GM21529 (cell line): ENCODE data around the gene ASS1.
"Not testable (repeated sequence)": the region's sequence is repeated elsewhere in the genome, so short reads cannot be mapped to it uniquely, and the experiment has no call there.

Source experiments
- ATAC-seq: cut with Tn5 transposase; IDR thresholded peaks from one replicate; pipeline ENCODE4 v1.9.1; 2021; ENCODE audit not compliant: unreplicated experiment

ASS1 gene

DNA sequence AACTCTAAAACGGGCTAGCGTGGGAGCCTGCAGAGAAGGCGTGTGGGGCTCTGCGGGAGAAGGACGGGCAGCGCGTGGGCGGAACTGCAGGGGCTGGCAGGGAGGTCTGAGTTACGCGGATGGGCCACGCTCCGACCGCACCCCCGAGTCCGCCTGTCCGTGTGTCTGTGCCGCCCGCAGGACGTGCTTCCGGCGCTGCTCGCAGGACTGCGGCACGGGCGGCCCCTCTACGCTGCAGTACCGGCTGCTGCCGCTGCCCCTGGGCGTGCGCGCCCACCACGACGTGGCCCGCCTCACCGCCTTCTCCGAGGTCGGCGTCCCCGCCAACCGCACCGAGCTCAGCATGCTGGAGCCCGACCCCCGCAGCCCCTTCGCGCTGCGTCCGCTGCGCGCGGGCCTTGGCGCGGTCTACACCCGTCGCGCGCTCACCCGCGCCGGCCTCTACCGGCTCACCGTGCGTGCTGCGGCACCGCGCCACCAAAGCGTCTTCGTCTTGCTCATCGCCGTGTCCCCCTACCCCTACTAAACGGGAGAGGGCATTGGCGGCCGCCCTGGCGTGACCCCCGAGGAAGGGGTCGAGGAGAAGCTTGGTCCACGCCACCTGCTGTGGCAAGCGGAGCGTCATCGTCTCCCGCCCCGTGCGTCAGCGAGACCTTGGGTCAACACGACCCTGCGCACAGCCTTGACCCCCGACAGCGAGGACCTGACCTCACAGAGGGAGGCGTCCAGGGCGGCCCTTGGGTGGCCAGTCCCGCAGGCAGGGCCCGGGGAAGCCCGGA is 11.4 kb upstream of the ASS1 start:
- no peak for ATAC-seq

DNA sequence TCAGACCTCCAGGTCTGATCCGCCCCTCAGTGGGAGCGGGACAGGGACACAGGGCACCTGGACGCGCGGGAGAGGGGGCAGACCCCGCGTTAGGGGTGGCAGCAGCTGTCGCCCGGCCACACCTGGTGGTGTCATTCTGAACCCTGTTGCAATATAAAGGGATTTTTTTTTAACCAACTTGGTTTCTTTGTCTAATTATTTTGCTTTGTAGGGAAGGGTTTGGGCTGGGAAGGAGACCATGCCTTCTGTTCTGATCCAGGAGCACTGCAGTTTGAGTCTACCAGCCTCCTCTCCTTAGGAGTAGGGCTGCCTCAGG is 10.9 kb upstream of the ASS1 start:
- no peak for ATAC-seq

DNA sequence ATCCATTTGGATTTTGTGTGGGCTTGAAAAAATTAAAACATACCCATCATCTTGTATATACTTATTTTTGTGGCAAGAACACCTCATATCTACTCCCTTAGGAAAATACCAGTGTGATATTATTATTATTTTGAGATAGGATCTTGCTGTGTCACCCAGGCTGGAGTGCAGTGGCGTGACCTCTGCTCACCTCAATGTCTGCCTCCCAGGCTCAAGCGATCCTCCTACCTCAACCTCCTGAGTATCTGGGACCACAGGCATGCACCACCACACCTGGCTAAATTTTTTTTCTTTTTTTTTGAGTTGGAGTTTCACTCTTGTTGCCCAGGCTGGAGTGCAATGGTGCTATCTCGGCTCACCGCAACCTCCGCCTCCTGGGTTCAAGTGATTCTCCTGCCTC is 10.1 kb upstream of the ASS1 start:
- not testable (repeated sequence) for ATAC-seq

DNA sequence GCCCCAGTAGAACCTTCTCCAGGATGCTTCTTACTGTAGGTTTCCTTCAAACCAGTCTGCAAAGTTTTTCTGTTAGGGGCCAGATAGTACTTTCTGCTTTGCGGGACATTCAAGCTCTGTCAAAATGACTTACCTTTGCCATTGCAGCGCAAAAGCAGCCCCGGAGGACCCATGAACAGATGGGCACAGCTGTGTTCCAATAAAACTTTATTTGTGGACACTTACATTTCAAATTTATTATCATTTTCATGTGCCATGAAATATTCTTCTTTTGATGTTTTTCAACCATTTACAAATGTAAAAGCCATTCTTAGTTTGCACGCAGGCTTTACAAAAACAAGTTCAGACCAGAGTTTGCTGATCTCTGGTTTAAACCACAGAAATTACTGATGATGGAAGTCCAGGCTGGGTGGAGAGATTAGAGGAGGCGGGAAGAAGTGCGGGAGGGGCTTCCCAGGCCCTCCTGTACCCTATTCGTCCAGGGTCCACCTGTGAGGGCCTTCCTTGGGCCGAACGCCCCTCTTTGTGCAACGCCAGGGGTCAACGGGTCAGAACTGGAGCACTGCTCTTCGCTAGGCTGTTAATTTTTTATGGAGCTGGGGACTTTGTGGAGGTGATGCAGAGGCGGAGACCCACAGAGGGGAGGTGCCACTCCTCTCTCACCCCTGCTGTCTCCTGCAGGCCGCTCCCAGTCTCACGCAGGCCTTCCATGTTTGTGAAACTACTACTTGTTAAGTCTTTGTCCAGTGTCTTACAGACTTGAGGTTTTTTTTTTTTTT is 7.6 kb upstream of the ASS1 start:
- ATAC-seq = no peak

DNA sequence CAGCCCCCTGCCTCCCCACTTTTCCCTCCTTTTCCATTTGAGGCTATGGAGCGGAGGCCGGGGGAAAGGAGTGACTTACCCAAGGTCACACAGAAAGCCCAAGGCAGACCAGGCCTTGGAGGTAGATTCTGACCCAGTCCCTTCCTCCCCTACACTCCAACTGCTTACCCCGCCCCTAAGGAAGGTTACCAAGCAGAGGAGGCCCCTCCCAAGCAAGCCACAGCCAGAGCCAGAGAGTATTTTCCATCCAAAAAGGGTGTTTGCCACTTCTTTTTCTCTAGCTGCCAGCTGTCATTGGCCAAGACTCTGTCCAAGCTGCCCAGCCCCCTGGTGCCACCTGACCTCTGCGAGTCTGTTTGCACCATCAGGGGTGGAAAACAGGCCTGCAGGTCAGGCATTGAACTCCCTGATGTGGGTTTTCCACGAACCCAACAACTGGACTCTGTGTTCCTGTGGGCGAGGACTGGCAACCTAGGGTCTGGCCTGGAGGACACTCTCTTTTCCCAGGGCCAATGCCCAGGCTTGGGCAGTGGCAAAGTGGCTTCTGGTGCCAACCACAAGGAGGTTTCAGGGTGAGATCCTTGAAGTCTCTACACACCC is 6.3 kb upstream of the ASS1 start:
- ATAC-seq = no peak

DNA sequence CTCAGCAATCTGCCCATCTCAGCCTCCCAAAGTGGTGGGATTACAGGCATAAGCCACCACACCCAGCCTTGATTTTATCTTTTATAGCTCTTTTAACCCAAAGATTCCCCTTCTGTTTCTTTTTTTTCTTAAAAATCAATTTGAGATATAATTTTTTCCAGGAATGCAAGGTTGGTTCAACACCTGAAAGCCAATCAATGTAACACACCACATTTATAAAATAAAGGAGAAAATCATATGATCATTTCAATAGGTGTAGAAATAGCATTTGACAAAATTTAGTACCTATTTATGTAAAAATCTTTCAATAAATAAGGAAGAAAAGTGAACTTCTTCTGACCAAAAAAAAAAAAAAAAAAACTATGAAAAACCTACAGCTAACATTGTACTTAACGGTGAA is 3.7 kb upstream of the ASS1 start:
- ATAC-seq = no peak

DNA sequence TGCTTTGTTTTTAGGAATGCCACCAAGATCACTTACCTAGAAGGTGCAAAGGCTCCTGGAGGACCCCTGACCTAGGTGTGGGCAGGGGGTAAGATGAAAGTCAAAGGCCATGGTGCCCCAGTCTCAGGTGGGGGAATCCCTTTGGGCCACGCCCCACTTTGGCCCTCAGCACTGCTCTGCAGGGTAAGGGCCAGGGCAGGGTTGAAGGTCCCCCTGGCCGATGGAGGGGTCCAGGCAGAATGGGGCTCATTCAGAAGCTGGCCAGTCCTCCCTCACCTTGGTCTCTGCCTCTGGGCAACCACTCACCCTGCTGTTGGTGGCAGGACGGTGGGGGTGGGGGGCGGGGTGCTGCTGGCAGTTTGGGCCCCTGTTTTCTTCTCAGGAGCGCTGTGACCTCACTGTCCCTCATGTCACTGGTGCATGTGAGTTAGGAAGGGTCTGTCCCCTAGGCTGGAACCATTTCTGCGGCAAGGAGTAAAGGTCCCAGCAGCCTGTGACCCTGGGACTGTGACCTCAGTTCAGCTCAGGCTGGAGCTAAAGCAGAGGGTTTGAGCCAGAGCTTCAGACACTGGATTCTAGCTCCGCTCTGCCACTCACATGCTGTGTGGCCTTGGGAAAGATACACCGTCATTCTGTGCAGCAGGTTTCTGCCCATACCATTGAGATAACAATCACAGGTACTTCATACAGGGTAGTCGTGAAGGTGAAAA is 1.9 kb upstream of the ASS1 start:
- no peak for ATAC-seq

DNA sequence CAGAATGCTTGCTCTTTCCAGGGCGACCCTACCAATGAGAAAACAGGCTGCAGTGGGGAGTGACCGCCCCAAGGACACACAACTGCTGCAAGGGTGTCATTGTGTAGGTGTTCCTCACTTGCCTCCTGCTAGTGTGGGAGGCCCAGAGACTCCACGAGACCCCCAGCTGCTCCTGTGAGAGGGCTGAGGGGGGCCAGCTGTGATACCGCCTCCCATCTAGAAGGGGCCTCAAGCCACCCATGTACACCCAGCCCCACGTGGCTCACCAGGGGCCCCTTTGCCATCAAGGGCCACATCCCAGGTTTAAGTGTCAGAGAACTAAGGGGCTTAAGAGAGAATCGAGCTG is 1.3 kb upstream of the ASS1 start:
- no peak for ATAC-seq

DNA sequence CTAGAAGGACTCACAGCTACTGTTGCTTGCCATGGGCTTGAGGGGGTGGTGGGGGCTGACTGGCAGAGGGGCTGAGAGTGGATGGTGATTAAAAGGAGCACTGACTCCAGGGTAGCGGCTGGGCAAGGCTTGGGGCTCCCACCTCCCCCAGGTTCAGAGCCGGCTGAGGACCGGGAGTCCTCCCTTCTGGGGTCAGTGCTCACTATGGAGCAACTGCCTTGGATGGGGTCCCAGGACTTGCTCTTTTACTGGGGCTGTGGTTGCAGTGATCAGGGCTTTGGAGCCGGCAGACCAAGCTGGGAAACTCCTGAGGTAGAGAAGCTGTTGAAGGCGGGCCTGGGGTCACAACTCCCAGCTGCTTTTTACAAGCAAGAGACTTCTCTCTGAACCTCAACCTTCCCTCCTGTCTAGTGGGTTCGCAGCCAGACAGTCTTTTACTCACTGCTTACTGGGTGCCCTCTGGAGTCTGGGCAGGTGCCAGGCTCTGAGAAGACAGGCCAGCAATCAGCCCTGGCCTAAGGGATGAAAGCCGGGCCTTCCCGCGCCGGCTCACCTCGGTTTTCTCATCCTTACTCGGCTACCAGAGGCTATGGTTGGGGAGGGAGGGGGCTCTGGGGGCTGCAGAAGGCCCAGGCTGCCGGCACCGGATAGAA is 795 bp upstream of the ASS1 start:
- ATAC-seq = no peak

DNA sequence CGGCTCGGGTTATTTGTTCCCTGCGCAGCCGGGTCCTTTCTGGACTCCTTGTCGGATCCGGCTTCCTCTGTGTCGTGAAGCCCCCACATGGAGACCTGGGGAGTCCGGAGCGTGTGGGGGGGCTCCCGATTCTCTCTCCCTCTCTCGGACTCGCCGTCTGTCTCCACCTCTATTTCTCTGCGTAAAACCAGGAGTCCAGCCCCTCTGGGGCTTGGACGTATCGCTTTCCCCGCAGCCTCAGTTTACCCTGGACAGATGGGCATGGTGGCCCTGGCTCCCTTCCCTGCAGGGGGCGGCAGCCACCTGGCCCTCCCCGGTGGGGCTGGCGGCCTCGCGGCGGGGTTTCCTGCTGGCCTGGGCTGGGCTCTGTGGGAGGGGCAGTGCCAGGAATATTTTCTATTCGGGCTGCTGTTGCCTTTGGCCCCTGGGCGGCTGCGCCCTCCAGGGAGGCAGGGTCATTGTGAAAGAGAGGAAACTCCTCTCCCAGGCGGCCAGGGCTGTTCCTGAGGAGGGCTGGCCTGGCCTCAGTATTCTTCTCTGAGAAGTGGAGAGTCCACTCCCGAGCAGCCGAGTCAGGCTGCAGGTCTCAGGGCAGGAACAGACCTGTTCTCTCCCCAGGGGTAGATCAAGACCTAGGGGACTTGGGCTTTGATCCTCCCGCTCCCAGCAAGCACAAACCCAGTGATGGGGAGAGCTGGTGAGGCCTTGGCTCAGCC is 665 bp downstream of the ASS1 start:
- no peak for ATAC-seq

DNA sequence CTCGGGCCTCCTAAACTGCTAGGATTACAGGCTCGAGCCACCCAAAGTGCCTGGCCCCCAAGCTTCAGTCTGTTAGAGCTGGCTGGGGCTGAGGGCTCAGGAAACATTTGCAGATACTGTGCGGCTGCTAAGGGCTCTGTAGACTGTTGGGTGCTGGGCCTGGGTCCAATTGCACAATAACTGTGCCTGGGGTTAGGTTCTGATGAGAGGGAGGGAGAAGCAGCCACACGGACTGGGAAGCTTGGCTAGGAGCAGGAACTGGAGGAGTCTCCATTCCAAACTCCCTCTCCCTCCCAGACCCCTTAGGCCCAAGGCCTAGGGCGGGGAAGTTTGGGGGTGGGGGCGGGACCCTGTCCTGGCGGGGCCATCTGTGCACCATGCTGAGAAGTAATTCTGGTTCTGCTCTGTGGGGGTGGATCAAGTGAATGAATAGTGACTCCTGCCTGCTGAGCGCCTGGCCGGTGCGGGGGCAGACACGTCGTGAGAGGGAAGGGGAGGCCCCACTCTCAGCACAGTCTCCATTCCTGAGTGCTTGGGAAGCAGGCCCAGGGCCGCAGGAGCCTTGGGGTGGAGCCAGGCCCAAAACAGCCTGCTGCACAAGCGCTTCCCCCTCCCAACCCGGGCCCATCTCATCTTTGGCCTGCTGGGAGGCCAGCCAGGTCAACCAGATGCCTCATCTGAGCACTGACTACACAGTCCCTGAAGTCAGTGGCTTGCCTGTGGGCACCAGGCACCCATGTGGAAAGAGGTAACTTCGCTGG is 1.5 kb downstream of the ASS1 start:
- ATAC-seq = no peak

DNA sequence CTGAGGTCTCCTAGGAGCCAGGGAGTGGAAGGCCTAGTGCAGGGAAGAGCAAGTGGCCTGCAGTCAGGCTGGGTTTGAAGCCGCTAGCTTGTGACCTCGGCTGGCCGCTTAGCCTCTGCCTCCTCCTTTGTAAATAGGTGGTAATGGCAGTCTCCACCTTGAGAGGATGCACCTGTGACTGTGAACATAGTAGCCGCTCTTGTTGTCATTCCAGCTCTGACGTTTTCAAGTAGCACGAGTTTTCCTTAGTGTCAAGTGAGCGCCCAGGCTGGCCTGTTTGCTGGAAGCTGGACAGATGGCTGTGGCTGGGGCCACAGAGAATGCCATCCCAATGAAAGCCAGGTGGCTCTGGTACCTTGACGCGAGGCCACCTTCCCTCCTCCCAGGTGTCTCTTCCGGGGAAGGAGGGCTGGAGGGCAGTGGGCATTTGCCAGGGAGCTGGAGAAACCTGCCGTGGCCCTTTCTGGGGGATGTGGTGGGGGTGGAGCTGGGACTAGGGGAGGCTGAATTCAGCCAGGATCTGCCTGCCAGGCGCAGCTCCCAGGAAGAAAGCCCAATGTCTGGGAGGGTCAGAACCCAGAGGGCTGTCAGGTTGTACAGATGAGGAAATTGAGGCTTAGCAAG is 2.5 kb downstream of the ASS1 start:
- no peak for ATAC-seq

DNA sequence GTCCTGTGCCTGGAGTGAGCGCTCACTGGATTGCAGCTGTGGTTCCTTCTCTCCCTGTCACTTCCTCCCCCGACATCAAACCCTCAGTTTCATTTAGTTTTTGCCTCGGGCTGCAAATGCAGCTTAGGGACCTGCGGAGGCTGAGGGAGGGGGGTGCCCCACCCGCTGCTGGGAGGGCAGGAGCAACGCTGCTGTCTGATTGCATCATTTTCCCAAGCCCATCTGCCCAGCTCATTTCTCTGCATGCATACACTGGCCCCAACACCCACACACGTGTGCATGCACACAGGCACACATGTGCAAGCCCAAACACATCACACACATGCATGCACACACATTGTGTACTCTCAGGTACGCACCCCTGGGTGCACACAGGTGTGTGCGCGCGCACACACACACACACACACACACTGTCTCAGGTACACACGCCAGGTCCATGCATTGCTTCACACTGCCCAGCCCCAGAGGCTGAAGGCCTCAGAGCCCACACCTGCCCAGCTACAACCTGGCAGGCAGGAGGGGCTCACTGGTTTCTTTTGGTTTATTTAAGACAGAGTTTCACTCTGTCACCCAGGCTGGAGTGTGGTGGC is 3.4 kb downstream of the ASS1 start:
- no peak for ATAC-seq

DNA sequence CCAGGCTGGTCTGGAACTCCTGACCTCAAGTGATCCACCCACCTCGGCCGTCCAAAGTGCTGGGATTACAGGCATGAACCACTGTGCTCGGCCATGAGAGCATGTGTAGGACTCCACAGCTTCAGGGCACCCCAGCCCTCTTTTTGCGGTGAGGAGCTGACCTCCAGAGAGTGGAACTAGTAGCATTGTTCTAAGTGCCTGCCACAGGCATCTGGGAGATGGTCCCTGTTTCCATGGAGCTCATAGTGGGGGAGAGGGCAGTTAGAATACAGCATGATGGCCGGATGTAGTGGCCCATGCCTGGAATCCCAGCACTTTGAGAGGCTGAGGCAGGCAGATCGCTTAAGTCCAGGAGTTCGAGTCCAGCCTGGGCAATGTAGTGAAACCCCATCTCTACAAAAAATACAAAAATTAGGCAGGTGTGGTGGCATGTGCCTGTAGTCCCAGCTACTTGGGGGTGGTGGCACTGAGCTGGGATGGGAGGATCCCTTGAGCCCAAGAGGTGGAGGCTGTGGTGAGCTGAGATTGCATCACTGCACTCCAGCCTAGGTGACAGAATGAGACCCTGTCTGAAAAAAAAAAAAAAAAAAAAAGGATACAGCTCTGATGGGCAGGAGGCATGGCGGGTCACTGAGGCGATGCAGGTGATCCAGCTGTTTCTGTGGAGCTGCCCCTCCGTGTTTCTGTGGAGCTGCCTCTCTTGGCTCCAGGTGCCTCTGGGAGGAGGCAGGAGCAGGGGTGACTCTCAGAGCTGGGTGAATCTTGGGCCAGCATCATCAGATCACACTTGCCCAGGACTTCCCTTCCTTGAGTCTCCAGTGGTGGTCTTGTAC is 4.2 kb downstream of the ASS1 start:
- no peak for ATAC-seq

DNA sequence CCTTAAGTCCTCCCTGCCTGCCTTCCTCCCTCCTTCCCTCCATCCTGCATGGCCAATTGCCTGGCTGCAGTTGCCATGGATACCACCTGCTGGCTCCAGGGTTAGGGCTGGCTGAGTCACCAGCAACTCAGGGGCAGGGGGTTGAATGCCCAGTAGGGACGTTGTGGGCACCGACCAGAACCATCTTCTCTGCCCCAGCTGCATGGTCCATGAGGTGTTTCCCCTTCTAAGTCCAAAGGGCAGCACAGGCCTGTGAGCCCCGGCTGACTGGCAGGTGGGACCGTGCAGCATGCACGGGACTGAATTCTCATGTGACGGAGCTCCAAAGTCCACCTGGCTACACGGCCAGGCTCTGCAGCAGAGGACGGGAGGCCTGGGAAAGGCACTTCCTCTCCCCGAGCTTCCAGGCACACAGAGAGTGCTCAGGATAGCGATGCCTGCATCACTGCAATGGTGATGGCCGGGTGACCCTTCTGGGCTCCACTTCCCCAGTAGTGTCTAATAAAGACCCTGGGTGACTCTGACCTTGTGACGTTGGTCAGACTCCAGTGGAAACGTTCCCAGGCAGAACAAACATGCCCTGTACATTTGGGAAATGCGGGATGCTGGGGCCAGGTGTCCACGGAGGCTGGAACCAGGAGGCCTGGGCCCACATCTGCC is 5.7 kb downstream of the ASS1 start:
- no peak for ATAC-seq

DNA sequence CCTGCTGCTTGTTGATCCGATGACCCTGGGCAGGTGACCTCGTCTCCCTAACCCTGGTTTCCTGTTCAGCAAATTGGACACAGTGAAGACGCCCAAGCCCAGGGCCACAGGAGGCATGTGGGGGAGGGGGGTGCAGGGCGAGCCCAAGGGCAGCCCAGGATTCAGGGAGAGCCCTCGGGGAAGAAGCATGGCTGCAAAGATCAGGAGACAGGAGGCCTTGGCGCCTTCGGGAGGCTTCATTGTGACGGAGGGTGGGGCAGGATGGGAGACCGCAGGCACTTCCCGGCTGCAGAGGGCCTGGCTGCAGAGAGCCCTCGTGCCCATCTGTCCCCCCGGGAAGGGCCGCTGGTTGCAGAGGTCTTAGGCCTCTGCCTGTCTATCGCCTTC is 6.2 kb downstream of the ASS1 start:
- no peak for ATAC-seq

DNA sequence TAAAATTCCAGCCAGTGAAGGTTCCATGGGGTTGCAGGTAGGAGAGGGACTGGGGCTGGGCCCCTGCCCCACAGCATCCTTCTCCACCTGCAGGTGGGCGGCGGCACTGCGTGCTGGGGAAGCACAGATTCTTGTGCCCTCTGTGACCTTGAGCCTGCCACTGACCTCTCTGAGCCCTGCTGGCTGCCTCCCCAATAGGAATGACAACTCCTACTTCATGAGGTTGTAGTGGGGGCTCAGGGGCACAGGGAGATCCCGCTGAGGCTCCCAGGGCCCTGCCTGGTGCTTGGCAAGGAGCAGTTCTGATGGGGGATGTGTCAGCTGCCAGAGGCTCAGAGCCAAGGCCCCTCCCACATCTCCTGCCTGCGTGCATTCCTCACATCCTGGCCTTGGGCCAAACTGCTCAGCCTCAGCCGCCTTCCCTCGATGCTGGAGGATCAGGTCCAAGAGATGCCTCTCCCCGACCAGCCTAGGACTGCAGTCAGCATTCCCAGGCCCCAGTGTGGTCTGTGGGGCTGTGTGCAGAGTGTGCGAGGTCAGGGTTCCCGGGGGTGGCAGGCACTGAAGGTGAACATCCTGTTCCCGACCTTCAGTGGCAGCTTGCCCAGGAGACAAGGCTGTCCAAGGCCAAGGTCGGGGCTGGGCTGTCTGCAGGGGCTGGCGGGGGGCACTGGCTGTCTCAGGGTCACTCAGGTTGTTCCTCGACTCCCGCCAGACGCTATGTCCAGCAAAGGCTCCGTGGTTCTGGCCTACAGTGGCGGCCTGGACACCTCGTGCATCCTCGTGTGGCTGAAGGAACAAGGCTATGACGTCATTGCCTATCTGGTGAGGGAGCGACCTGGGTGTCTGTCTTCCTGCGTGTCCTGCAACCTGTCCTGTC is 7.0 kb downstream of the ASS1 start:
- ATAC-seq = no peak
